PC-9 (cell line): Measurements from ENCODE around the gene LUZP2. TPM values are rescaled to one million over a fixed set of nuclear protein-coding genes. Genes with fewer than 3 reads are reported as not detected.

Experiments used
- BruUV-seq: library from RNA; stranded (reverse); fragments of 400-500 nt; replicated peaks from 2 replicates; lab custom pipeline; 2021; lab: Mats Ljungman, UMichigan
- CTCF ChIA-PET: fragments of 300-600 bp; sonication (Branson Sonifier 250); formaldehyde crosslinking; loops from one replicate; lab custom pipeline; 2022; ENCODE audit warnings: antibody characterized with exemption; lab: Charles Lee
- POLR2A ChIA-PET: fragments of 300-600 bp; sonication (Branson Sonifier 250); formaldehyde crosslinking; loops from one replicate; lab custom pipeline; 2022; ENCODE audit warnings: antibody characterized with exemption; ENCODE audit not compliant: unreplicated experiment; lab: Charles Lee
- DNase-seq, 2 experiments: peaks; one replicate each; pipeline versions ENCODE4 v3.0.0 to v3.0.0-alpha.2; 2015 to 2022; ENCODE audit warnings: mixed read lengths in 1 of 2
- H2AFZ ChIP-seq: fragments of 200-600 bp; sonication (generic); 2 replicates; pipeline ENCODE4 v1.8.1; 2017; ENCODE audit warnings: antibody characterized with exemption
- H3F3A ChIP-seq: fragments of 200-600 bp; sonication (generic); 2 replicates; pipeline ENCODE4 v1.8.1; 2017; ENCODE audit warnings: antibody characterized with exemption, mild to moderate bottlenecking, low read depth; ENCODE audit not compliant: insufficient read depth
- H3K27ac ChIP-seq: fragments of 200-600 bp; sonication (generic); 2 replicates; pipeline ENCODE4 v1.6.1; 2016; ENCODE audit warnings: mixed run types
- H3K27me3 ChIP-seq: fragments of 200-600 bp; sonication (generic); 2 replicates; pipeline ENCODE4 v1.6.1; 2016; ENCODE audit warnings: low read depth, mixed run types; ENCODE audit not compliant: insufficient read depth
- H3K36me3 ChIP-seq: fragments of 200-600 bp; sonication (generic); 2 replicates; pipeline ENCODE4 v1.6.1; 2016; ENCODE audit warnings: low read depth, mixed run types
- H3K4me1 ChIP-seq: fragments of 200-600 bp; sonication (generic); replicated peaks from 2 replicates; pipeline ENCODE4 v1.6.1; 2016; ENCODE audit warnings: mixed run types; ENCODE audit not compliant: insufficient read depth
- H3K4me2 ChIP-seq: fragments of 200-600 bp; sonication (generic); 2 replicates; pipeline ENCODE4 v1.6.1; 2017; ENCODE audit warnings: mixed run types
- H3K4me3 ChIP-seq: fragments of 200-600 bp; sonication (generic); 2 replicates; pipeline ENCODE4 v1.6.1; 2016; ENCODE audit warnings: mixed run types
- H3K79me2 ChIP-seq: fragments of 200-600 bp; sonication (generic); 2 replicates; pipeline ENCODE4 v1.6.1; 2017; ENCODE audit warnings: low read depth, mixed run types
- H3K9me2 ChIP-seq: fragments of 200-600 bp; sonication (generic); 2 replicates; pipeline ENCODE4 v1.8.1; 2017; ENCODE audit warnings: mild to moderate bottlenecking; ENCODE audit not compliant: insufficient read depth
- H3K9me3 ChIP-seq: fragments of 200-600 bp; sonication (generic); 2 replicates; pipeline ENCODE4 v1.8.1; 2016; ENCODE audit warnings: low read depth; ENCODE audit not compliant: insufficient read depth
- H4K20me1 ChIP-seq: fragments of 200-600 bp; sonication (generic); 2 replicates; pipeline ENCODE4 v1.8.1; 2017; ENCODE audit not compliant: insufficient read depth
- EZH2 ChIP-seq: fragments of 200-600 bp; sonication (generic); IDR thresholded peaks from 2 replicates; pipeline ENCODE4 v1.8.0; 2017; ENCODE audit warnings: antibody characterized with exemption, low read depth
- intact Hi-C: fragments of 100-400 bp; cut with micrococcal nuclease; formaldehyde crosslinking; loops from one replicate; pipeline ENCODE4 v1.10.0; 2022; ENCODE audit not compliant: unreplicated experiment
- total RNA-seq: library from RNA; stranded (reverse); gene quantifications from 2 replicates; pipeline ENCODE4 v1.2.3, GENCODE V29; 2021
- TF ChIP-seq, protein P1 (sequence below): fragments of 200-600 bp; sonication (generic); conservative IDR thresholded peaks from 2 replicates; pipeline ENCODE4 v1.6.1; 2017; ENCODE audit warnings: mixed run types, antibody characterized with exemption, mild to moderate bottlenecking, moderate library complexity

The LUZP2 gene
- total RNA-seq, 1 experiment from 2014 or later = 0.15 TPM

DNA sequence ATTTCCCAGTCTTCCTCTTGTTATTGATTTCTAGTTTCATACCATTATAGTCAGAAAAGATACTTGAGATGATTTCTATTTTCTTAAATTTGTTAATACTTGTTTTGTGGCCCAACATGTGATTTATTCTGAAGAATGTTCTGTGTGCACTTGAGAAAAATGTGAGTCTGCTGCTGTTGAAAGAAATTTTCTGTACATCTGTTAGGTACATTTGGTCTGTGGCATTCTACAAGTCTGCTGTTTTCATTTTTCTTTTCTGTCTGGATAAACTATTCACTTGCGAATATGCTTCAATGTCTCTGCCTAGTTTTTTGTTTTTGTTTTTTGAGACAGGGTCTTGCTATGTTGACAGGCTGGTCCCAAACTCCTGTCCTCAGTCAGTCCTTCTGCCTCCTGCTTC lies 26.4 kb upstream of the LUZP2 start:
- no peaks in the 10 kb centered on the region for H3K79me2 ChIP-seq
- ChIA-PET POLR2A (no interaction called here), CTCF (no interaction called here)
- H3K36me3 ChIP-seq = no peaks in the 10 kb centered on the region
- no peak overlapping the region for H2AFZ ChIP-seq
- no peak for DNase-seq
- no peaks in the 10 kb centered on the region for H3K4me1 ChIP-seq
- H3K9me2 ChIP-seq = no peaks in the 10 kb centered on the region
- no TSS peak for BruUV-seq
- intact Hi-C loops = no loop called here
- no peak overlapping the region for H3K4me3 ChIP-seq
- TF ChIP-seq, protein P1, sequence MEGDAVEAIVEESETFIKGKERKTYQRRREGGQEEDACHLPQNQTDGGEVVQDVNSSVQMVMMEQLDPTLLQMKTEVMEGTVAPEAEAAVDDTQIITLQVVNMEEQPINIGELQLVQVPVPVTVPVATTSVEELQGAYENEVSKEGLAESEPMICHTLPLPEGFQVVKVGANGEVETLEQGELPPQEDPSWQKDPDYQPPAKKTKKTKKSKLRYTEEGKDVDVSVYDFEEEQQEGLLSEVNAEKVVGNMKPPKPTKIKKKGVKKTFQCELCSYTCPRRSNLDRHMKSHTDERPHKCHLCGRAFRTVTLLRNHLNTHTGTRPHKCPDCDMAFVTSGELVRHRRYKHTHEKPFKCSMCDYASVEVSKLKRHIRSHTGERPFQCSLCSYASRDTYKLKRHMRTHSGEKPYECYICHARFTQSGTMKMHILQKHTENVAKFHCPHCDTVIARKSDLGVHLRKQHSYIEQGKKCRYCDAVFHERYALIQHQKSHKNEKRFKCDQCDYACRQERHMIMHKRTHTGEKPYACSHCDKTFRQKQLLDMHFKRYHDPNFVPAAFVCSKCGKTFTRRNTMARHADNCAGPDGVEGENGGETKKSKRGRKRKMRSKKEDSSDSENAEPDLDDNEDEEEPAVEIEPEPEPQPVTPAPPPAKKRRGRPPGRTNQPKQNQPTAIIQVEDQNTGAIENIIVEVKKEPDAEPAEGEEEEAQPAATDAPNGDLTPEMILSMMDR = no peak
- TF ChIP-seq EZH2 = no peak
- no peaks in the 10 kb centered on the region for H3F3A ChIP-seq
- no peak overlapping the region for H3K4me2 ChIP-seq
- no peak overlapping the region for H3K27ac ChIP-seq
- no peaks in the 10 kb centered on the region for H3K9me3 ChIP-seq
- H3K27me3 ChIP-seq = no peaks in the 10 kb centered on the region
- no peaks in the 10 kb centered on the region for H4K20me1 ChIP-seq

DNA sequence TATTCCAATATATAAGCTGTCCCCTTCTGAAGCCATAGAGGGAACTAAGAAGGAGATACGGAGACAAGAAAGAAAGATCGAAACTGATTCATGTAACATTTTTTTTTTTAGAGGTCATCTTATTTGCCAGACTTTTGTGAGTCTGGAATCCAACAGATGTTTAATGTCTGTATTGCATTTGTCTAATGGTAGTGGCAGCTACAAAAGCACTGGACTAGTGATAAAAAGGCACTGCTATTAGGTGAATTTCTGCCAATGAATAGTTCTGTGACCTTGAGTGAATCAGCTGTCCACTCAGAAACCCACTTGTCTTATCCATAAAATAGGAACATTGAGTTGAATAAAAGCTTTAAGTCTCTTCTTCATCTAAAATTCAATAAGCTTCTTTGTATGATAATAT lies 25.8 kb upstream of the LUZP2 start:
- no peaks in the 10 kb centered on the region for H3F3A ChIP-seq
- CTCF ChIA-PET = no interaction called here
- POLR2A ChIA-PET = interaction anchor here (0.6 kb wide), 1 partner anchor 578 kb away, joined by 3 read pairs; no protein-coding TSS in a partner anchor
- BruUV-seq = no TSS peak
- H3K27me3 ChIP-seq = no peaks in the 10 kb centered on the region
- H4K20me1 ChIP-seq = no peaks in the 10 kb centered on the region
- intact Hi-C loops = no loop called here
- H3K36me3 ChIP-seq = no peaks in the 10 kb centered on the region
- no peak overlapping the region for H3K27ac ChIP-seq
- H2AFZ ChIP-seq = no peak overlapping the region
- TF ChIP-seq, protein P1 = no peak
- TF ChIP-seq EZH2 = no peak
- no peaks in the 10 kb centered on the region for H3K79me2 ChIP-seq
- H3K4me3 ChIP-seq = no peak overlapping the region
- DNase-seq = no peak
- no peaks in the 10 kb centered on the region for H3K9me2 ChIP-seq
- no peaks in the 10 kb centered on the region for H3K9me3 ChIP-seq
- H3K4me2 ChIP-seq = no peak overlapping the region
- H3K4me1 ChIP-seq = no peaks in the 10 kb centered on the region

DNA sequence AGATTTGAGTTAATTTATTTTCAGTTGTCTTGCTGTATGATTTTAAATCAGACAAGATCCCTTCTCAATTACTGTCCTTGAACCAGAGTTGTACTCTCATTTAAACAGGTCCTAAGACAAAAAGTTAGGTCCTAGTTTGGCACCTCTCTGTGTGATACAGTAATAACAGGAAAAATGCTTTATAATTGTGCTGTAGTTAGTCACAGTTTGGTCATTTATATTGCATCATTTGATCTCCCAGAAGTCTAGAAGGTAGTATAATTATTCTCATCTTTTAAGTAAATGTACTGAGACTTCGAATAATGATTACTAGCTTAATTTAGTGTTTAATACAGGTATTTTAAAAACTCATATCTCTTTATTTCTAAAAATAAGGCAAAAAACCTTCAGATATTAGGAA lies 18.1 kb upstream of the LUZP2 start:
- intact Hi-C loops = no loop called here
- CTCF ChIA-PET = no interaction called here
- H3K79me2 ChIP-seq = no peaks in the 10 kb centered on the region

More for the DNA sequence above, 18.1 kb upstream of the LUZP2 start:
- POLR2A ChIA-PET = no interaction called here
- Histone ChIP-seq H3K9me3 (no peaks in the 10 kb centered on the region), H3K36me3 (no peaks in the 10 kb centered on the region), H3F3A (no peaks in the 10 kb centered on the region), H3K4me1 (no peaks in the 10 kb centered on the region), H4K20me1 (no peaks in the 10 kb centered on the region), H3K4me2 (no peak overlapping the region), H3K4me3 (no peak overlapping the region), H3K27me3 (no peaks in the 10 kb centered on the region), H2AFZ (no peak overlapping the region), H3K9me2 (no peaks in the 10 kb centered on the region), H3K27ac (no peak overlapping the region)
- no peak for DNase-seq
- no TSS peak for BruUV-seq
- no peak for TF ChIP-seq EZH2
- TF ChIP-seq, protein P1 = no peak
